T-helper 1 cell treated with Interleukin-12 subunit alpha and Interleukin-12 subunit beta and Interleukin-4 antibody, amounts not matched to agents 30 μg/mL and 1 μg/mL, for 36 hours (primary cell): ENCODE measurements around the gene CNTN1.

Source experiments
- H3K27ac Mint-ChIP-seq: one replicate; pipeline ENCODE4 v1.8.0; 2021; ENCODE audit warnings: mild to moderate bottlenecking, mixed read lengths
- H3K27me3 Mint-ChIP-seq: one replicate; pipeline ENCODE4 v1.8.0; 2021; ENCODE audit warnings: low read depth, mixed read lengths
- H3K36me3 Mint-ChIP-seq: one replicate; pipeline ENCODE4 v1.8.0; 2021; ENCODE audit warnings: low read depth, mixed read lengths
- H3K4me1 Mint-ChIP-seq: one replicate; pipeline ENCODE4 v1.8.0; 2021; ENCODE audit warnings: low read depth, mixed read lengths
- H3K4me3 Mint-ChIP-seq: one replicate; pipeline ENCODE4 v1.8.0; 2021; ENCODE audit warnings: mild to moderate bottlenecking, moderate library complexity, mixed read lengths
- H3K9me3 Mint-ChIP-seq: one replicate; pipeline ENCODE4 v1.8.0; 2021; ENCODE audit warnings: mixed read lengths

CNTN1 gene

GRCh38 chr12:40828593-40828990, 136.4 kb downstream of the CNTN1 start:
- Mint-ChIP-seq H3K9me3 (no peaks in the 10 kb centered on the region), H3K4me3 (no peak overlapping the region), H3K4me1 (no peaks in the 10 kb centered on the region), H3K27me3 (no peaks in the 10 kb centered on the region), H3K27ac (no peak overlapping the region), H3K36me3 (no peaks in the 10 kb centered on the region)

GRCh38 chr12:40829738-40830144, 137.5 kb downstream of the CNTN1 start:
- no peaks in the 10 kb centered on the region for H3K36me3 Mint-ChIP-seq
- no peaks in the 10 kb centered on the region for H3K4me1 Mint-ChIP-seq
- H3K27ac Mint-ChIP-seq: no peak overlapping the region
- no peaks in the 10 kb centered on the region for H3K27me3 Mint-ChIP-seq
- no peaks in the 10 kb centered on the region for H3K9me3 Mint-ChIP-seq
- no peak overlapping the region for H3K4me3 Mint-ChIP-seq

GRCh38 chr12:40831916-40832315, 139.7 kb downstream of the CNTN1 start:
- Mint-ChIP-seq H3K36me3 (no peaks in the 10 kb centered on the region), H3K9me3 (no peaks in the 10 kb centered on the region), H3K27ac (no peak overlapping the region), H3K4me3 (no peak overlapping the region), H3K27me3 (no peaks in the 10 kb centered on the region), H3K4me1 (no peaks in the 10 kb centered on the region)

GRCh38 chr12:40832668-40833067, 140.4 kb downstream of the CNTN1 start:
- Mint-ChIP-seq H3K9me3 (no peaks in the 10 kb centered on the region), H3K4me1 (no peaks in the 10 kb centered on the region), H3K27ac (no peak overlapping the region), H3K36me3 (no peaks in the 10 kb centered on the region), H3K27me3 (no peaks in the 10 kb centered on the region), H3K4me3 (no peak overlapping the region)

GRCh38 chr12:40833818-40834217, 141.6 kb downstream of the CNTN1 start:
- Mint-ChIP-seq H3K9me3 (no peaks in the 10 kb centered on the region), H3K36me3 (no peaks in the 10 kb centered on the region), H3K27me3 (no peaks in the 10 kb centered on the region), H3K27ac (no peak overlapping the region), H3K4me3 (no peak overlapping the region), H3K4me1 (no peaks in the 10 kb centered on the region)

- H3K4me3 Mint-ChIP-seq: no peak overlapping the region
- H3K9me3 Mint-ChIP-seq: no peaks in the 10 kb centered on the region
- no peak overlapping the region for H3K27ac Mint-ChIP-seq
- H3K36me3 Mint-ChIP-seq: no peaks in the 10 kb centered on the region
- H3K4me1 Mint-ChIP-seq: no peaks in the 10 kb centered on the region
- no peaks in the 10 kb centered on the region for H3K27me3 Mint-ChIP-seq
Observed at GRCh38 chr12:40834321-40834720, 142.1 kb downstream of the CNTN1 start.

GRCh38 chr12:40837891-40838429, 145.7 kb downstream of the CNTN1 start:
- Mint-ChIP-seq H3K4me1 (no peaks in the 10 kb centered on the region), H3K9me3 (no peaks in the 10 kb centered on the region), H3K36me3 (no peaks in the 10 kb centered on the region), H3K27me3 (no peaks in the 10 kb centered on the region), H3K4me3 (no peak overlapping the region), H3K27ac (no peak overlapping the region)

GRCh38 chr12:40843495-40843894, 151.3 kb downstream of the CNTN1 start:
- no peaks in the 10 kb centered on the region for H3K36me3 Mint-ChIP-seq
- no peaks in the 10 kb centered on the region for H3K27me3 Mint-ChIP-seq
- H3K4me1 Mint-ChIP-seq: no peaks in the 10 kb centered on the region
- no peaks in the 10 kb centered on the region for H3K9me3 Mint-ChIP-seq
- no peak overlapping the region for H3K4me3 Mint-ChIP-seq
- no peak overlapping the region for H3K27ac Mint-ChIP-seq

- Mint-ChIP-seq H3K9me3 (peaks cover 3% of the 10 kb centered on the region), H3K4me1 (no peaks in the 10 kb centered on the region), H3K27ac (no peak overlapping the region), H3K27me3 (no peaks in the 10 kb centered on the region), H3K36me3 (no peaks in the 10 kb centered on the region), H3K4me3 (no peak overlapping the region)
Observed at GRCh38 chr12:40853221-40853620, 161.0 kb downstream of the CNTN1 start.

GRCh38 chr12:40854604-40855003, 162.4 kb downstream of the CNTN1 start:
- no peaks in the 10 kb centered on the region for H3K27me3 Mint-ChIP-seq
- H3K4me1 Mint-ChIP-seq: no peaks in the 10 kb centered on the region
- H3K4me3 Mint-ChIP-seq: no peak overlapping the region
- peaks cover 3% of the 10 kb centered on the region for H3K9me3 Mint-ChIP-seq
- no peak overlapping the region for H3K27ac Mint-ChIP-seq
- H3K36me3 Mint-ChIP-seq: no peaks in the 10 kb centered on the region

- Mint-ChIP-seq H3K4me1 (no peaks in the 10 kb centered on the region), H3K27ac (no peak overlapping the region)
Observed at GRCh38 chr12:40864891-40865290, 172.7 kb downstream of the CNTN1 start.

GRCh38 chr12:40870981-40871380, 178.7 kb downstream of the CNTN1 start:
- Mint-ChIP-seq H3K27me3 (no peaks in the 10 kb centered on the region), H3K27ac (no peak overlapping the region), H3K4me1 (no peaks in the 10 kb centered on the region), H3K36me3 (no peaks in the 10 kb centered on the region), H3K9me3 (no peaks in the 10 kb centered on the region), H3K4me3 (no peak overlapping the region)

More at GRCh38 chr12:40864891-40865290, 172.7 kb downstream of the CNTN1 start:
- Mint-ChIP-seq H3K36me3 (no peaks in the 10 kb centered on the region), H3K27me3 (no peaks in the 10 kb centered on the region), H3K4me3 (no peak overlapping the region), H3K9me3 (no peaks in the 10 kb centered on the region)

GRCh38 chr12:40874868-40875267, 182.6 kb downstream of the CNTN1 start:
- Mint-ChIP-seq H3K27ac (no peak overlapping the region), H3K36me3 (no peaks in the 10 kb centered on the region), H3K27me3 (no peaks in the 10 kb centered on the region), H3K9me3 (no peaks in the 10 kb centered on the region), H3K4me1 (no peaks in the 10 kb centered on the region), H3K4me3 (no peak overlapping the region)

- no peaks in the 10 kb centered on the region for H3K36me3 Mint-ChIP-seq
- no peaks in the 10 kb centered on the region for H3K27me3 Mint-ChIP-seq
- no peaks in the 10 kb centered on the region for H3K4me1 Mint-ChIP-seq
- no peak overlapping the region for H3K4me3 Mint-ChIP-seq
- H3K9me3 Mint-ChIP-seq: no peaks in the 10 kb centered on the region
- H3K27ac Mint-ChIP-seq: no peak overlapping the region
Observed at GRCh38 chr12:40889329-40889728, 197.1 kb downstream of the CNTN1 start.

GRCh38 chr12:40892528-40892927, 200.3 kb downstream of the CNTN1 start:
- Mint-ChIP-seq H3K27me3 (no peaks in the 10 kb centered on the region), H3K27ac (no peak overlapping the region), H3K9me3 (no peaks in the 10 kb centered on the region), H3K4me3 (no peak overlapping the region), H3K36me3 (no peaks in the 10 kb centered on the region), H3K4me1 (no peaks in the 10 kb centered on the region)

- Mint-ChIP-seq H3K27ac (no peak overlapping the region), H3K4me3 (no peak overlapping the region), H3K9me3 (no peaks in the 10 kb centered on the region), H3K27me3 (no peaks in the 10 kb centered on the region), H3K4me1 (no peaks in the 10 kb centered on the region), H3K36me3 (no peaks in the 10 kb centered on the region)
Observed at GRCh38 chr12:40898505-40898904, 206.3 kb downstream of the CNTN1 start.
